PC-3 (cell line): ENCODE measurements around the gene FBLN5. TPM values are rescaled to one million over a fixed set of nuclear protein-coding genes. Genes with fewer than 3 reads are reported as not detected.
"Not testable (repeated sequence)": the region's sequence is repeated elsewhere in the genome, so short reads cannot be mapped to it uniquely, and the experiment has no call there.

Source experiments
- ATAC-seq: fragments of 200-7000 bp; cut with Tn5 transposase; 2 replicates; pipeline ENCODE4 v1.9.1; 2020; ENCODE audit warnings: mild to moderate bottlenecking, moderate library complexity
- BruUV-seq: library from RNA; stranded (reverse); fragments of 400-500 nt; replicated peaks from 2 replicates; lab custom pipeline; 2021; lab: Mats Ljungman, UMichigan
- CTCF ChIA-PET: fragments of 300-600 bp; sonication (Branson Sonifier 250); formaldehyde crosslinking; loops from one replicate; lab custom pipeline; 2022; ENCODE audit warnings: antibody characterized with exemption; lab: Charles Lee
- POLR2A ChIA-PET: fragments of 300-600 bp; sonication (Branson Sonifier 250); formaldehyde crosslinking; loops from one replicate; lab custom pipeline; 2022; ENCODE audit warnings: antibody characterized with exemption; ENCODE audit not compliant: unreplicated experiment; lab: Charles Lee
- DNase-seq: peaks from one replicate; pipeline ENCODE4 v3.0.0-alpha.2; 2015
- H2AFZ ChIP-seq: fragments of 300-600 bp; sonication (generic); 2 replicates; pipeline ENCODE4 v1.6.0; 2016; ENCODE audit warnings: antibody characterized with exemption, low read length
- H3F3A ChIP-seq: fragments of 300-600 bp; sonication (generic); one replicate; pipeline ENCODE4 v1.6.0; 2017; ENCODE audit warnings: antibody characterized with exemption, low read length, control low read depth, mild to moderate bottlenecking; ENCODE audit not compliant: unreplicated experiment
- H3K27ac ChIP-seq: fragments of 300-600 bp; sonication (generic); 2 replicates; pipeline ENCODE4 v1.5.1; 2016; ENCODE audit warnings: mild to moderate bottlenecking, low read length
- H3K27me3 ChIP-seq: fragments of 300-600 bp; sonication (generic); 2 replicates; pipeline ENCODE4 v1.6.1; 2016; ENCODE audit warnings: low read length, mixed read lengths
- H3K36me3 ChIP-seq: fragments of 300-600 bp; sonication (generic); 2 replicates; pipeline ENCODE4 v1.6.1; 2016; ENCODE audit warnings: low read depth, mixed run types, low read length, mixed read lengths
- H3K4me1 ChIP-seq: fragments of 300-600 bp; sonication (generic); 2 replicates; pipeline ENCODE4 v1.5.1; 2016; ENCODE audit warnings: low read length; ENCODE audit not compliant: insufficient read depth
- H3K4me2 ChIP-seq: fragments of 300-600 bp; sonication (generic); 2 replicates; pipeline ENCODE4 v1.6.0; 2016; ENCODE audit warnings: low read length
- H3K4me3 ChIP-seq: fragments of 300-600 bp; sonication (generic); 2 replicates; pipeline ENCODE4 v1.5.1; 2016; ENCODE audit warnings: mild to moderate bottlenecking, low read length, mixed read lengths
- H3K79me2 ChIP-seq: fragments of 300-600 bp; sonication (generic); 2 replicates; pipeline ENCODE4 v1.6.1; 2017; ENCODE audit warnings: low read length, mixed read lengths
- H3K9ac ChIP-seq: fragments of 300-600 bp; sonication (generic); 2 replicates; pipeline ENCODE4 v1.6.0; 2016; ENCODE audit warnings: mild to moderate bottlenecking, low read length
- H3K9me2 ChIP-seq: fragments of 300-600 bp; sonication (generic); replicated peaks from 2 replicates; pipeline ENCODE4 v1.6.1; 2016; ENCODE audit warnings: mixed run types, low read length, mixed read lengths
- H3K9me3 ChIP-seq: fragments of 300-600 bp; sonication (generic); 2 replicates; pipeline ENCODE4 v1.6.1; 2016; ENCODE audit warnings: low read length, mixed read lengths
- H4K20me1 ChIP-seq: fragments of 300-600 bp; sonication (generic); 2 replicates; pipeline ENCODE4 v1.6.1; 2016; ENCODE audit warnings: low read length, mixed read lengths
- EZH2 ChIP-seq: fragments of 300-600 bp; sonication (generic); IDR thresholded peaks from one replicate; pipeline ENCODE4 v1.6.1; 2017; ENCODE audit warnings: antibody characterized with exemption, mild to moderate bottlenecking, low read length; ENCODE audit not compliant: unreplicated experiment
- EZH2phosphoT487 ChIP-seq: fragments of 300-600 bp; sonication (generic); IDR thresholded peaks from 2 replicates; pipeline ENCODE4 v1.6.1; 2018; ENCODE audit warnings: mild to moderate bottlenecking, antibody characterized with exemption, low read length, borderline replicate concordance
- intact Hi-C: fragments of 100-400 bp; cut with micrococcal nuclease; formaldehyde crosslinking; loops from 2 replicates; pipeline ENCODE4 v1.9.0; 2023
- total RNA-seq: library from RNA; depleted of rRNA; stranded (reverse); fragments of >200 nt; gene quantifications from 2 replicates; pipeline ENCODE4 v1.2.3, GENCODE V29; 2014
- TF ChIP-seq, protein P1 (sequence below): fragments of 300-600 bp; sonication (generic); conservative IDR thresholded peaks from 2 replicates; pipeline ENCODE4 v1.5.1; 2017; ENCODE audit warnings: antibody characterized with exemption, low read depth, mild to moderate bottlenecking, low read length

The FBLN5 gene
- total RNA-seq, 1 experiment from 2014 or later = 0.58 TPM

- intact Hi-C loops = no loop called here
- DNase-seq = no peak
- Histone ChIP-seq H3K9me2 (no peaks in the 10 kb centered on the region), H3K27ac (no peak overlapping the region), H3K27me3 (peaks cover 60% of the 10 kb centered on the region), H3K9me3 (no peaks in the 10 kb centered on the region), H3K4me3 (no peak overlapping the region), H3K9ac (no peak overlapping the region), H4K20me1 (no peaks in the 10 kb centered on the region), H3K79me2 (no peaks in the 10 kb centered on the region), H3K4me1 (no peaks in the 10 kb centered on the region), H2AFZ (no peak overlapping the region), H3K36me3 (no peaks in the 10 kb centered on the region), H3K4me2 (no peak overlapping the region), H3F3A (no peaks in the 10 kb centered on the region)
- no peak for ATAC-seq
- no peak for TF ChIP-seq EZH2
- TF ChIP-seq EZH2phosphoT487 = no peak
- TF ChIP-seq, protein P1, sequence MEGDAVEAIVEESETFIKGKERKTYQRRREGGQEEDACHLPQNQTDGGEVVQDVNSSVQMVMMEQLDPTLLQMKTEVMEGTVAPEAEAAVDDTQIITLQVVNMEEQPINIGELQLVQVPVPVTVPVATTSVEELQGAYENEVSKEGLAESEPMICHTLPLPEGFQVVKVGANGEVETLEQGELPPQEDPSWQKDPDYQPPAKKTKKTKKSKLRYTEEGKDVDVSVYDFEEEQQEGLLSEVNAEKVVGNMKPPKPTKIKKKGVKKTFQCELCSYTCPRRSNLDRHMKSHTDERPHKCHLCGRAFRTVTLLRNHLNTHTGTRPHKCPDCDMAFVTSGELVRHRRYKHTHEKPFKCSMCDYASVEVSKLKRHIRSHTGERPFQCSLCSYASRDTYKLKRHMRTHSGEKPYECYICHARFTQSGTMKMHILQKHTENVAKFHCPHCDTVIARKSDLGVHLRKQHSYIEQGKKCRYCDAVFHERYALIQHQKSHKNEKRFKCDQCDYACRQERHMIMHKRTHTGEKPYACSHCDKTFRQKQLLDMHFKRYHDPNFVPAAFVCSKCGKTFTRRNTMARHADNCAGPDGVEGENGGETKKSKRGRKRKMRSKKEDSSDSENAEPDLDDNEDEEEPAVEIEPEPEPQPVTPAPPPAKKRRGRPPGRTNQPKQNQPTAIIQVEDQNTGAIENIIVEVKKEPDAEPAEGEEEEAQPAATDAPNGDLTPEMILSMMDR = no peak
- no TSS peak for BruUV-seq
- POLR2A ChIA-PET = no interaction called here
- CTCF ChIA-PET = no interaction called here
Observed at GRCh38 chr14:91848504-91849001, 98.9 kb downstream of the FBLN5 start.

DNA sequence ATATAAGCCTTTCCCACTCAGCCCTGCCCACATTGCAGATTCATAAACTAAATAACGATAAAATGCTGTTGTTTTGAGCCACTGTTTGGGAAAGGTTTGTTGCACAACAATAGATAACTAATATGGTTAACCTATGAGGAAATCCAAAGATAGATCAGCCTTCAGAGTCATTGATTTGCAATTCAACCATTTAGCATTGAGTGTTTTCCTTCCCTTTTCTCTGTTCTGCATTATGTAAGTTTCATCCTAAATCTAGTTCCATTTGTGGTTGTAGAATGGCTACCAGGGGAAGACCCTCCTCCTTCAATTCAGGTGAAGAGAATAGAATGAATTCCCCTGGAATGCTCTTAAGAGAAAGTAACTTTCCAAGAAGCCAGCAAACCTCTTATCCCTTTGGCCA is 99.8 kb downstream of the FBLN5 start:
- H3K79me2 ChIP-seq = no peaks in the 10 kb centered on the region
- ATAC-seq = no peak
- intact Hi-C loops = no loop called here
- no peaks in the 10 kb centered on the region for H3K36me3 ChIP-seq
- H3F3A ChIP-seq = no peaks in the 10 kb centered on the region
- no peak overlapping the region for H3K27ac ChIP-seq
- peaks cover 56% of the 10 kb centered on the region for H3K27me3 ChIP-seq
- no peak overlapping the region for H3K4me3 ChIP-seq
- H3K9me3 ChIP-seq = no peaks in the 10 kb centered on the region
- no peaks in the 10 kb centered on the region for H4K20me1 ChIP-seq
- DNase-seq = no peak
- no peak for TF ChIP-seq EZH2phosphoT487
- TF ChIP-seq EZH2 = no peak
- TF ChIP-seq, protein P1 = no peak
- H3K9ac ChIP-seq = no peak overlapping the region
- ChIA-PET CTCF (no interaction called here), POLR2A (no interaction called here)
- H3K4me1 ChIP-seq = no peaks in the 10 kb centered on the region
- H2AFZ ChIP-seq = no peak overlapping the region
- no TSS peak for BruUV-seq
- no peaks in the 10 kb centered on the region for H3K9me2 ChIP-seq
- H3K4me2 ChIP-seq = no peak overlapping the region

DNA sequence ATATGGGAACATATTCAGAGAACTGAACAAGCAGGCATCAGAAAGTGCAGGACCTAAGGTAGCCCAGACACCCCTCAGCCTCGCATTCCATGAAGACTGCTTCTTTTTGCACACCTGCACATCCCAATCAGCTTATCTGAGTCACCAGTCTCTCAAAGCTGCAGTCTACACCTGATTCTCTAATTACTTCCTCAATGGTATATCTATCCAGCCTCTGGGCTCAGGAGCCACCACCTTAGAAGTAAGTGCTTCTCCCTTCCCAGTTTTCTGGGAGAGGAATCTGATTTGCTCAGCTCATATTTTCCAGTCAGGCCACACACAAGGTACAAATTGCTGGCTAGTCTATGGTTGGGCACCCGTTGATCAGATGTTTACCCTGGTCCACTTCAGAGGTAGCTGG is 101.8 kb downstream of the FBLN5 start:
- intact Hi-C loops = no loop called here
- H4K20me1 ChIP-seq = no peaks in the 10 kb centered on the region
- no TSS peak for BruUV-seq
- ChIA-PET CTCF (no interaction called here), POLR2A (no interaction called here)
- no peak overlapping the region for H2AFZ ChIP-seq
- no peaks in the 10 kb centered on the region for H3K36me3 ChIP-seq
- peaks cover 40% of the 10 kb centered on the region for H3K27me3 ChIP-seq
- TF ChIP-seq EZH2phosphoT487 (no peak), EZH2 (no peak)
- TF ChIP-seq, protein P1 = no peak
- H3K4me1 ChIP-seq = no peaks in the 10 kb centered on the region
- no peak overlapping the region for H3K27ac ChIP-seq
- no peak overlapping the region for H3K4me3 ChIP-seq
- H3K9me2 ChIP-seq = no peaks in the 10 kb centered on the region
- H3F3A ChIP-seq = no peaks in the 10 kb centered on the region
- no peaks in the 10 kb centered on the region for H3K9me3 ChIP-seq
- H3K9ac ChIP-seq = no peak overlapping the region
- H3K79me2 ChIP-seq = no peaks in the 10 kb centered on the region
- DNase-seq (no peak), ATAC-seq (no peak)
- H3K4me2 ChIP-seq = no peak overlapping the region

DNA sequence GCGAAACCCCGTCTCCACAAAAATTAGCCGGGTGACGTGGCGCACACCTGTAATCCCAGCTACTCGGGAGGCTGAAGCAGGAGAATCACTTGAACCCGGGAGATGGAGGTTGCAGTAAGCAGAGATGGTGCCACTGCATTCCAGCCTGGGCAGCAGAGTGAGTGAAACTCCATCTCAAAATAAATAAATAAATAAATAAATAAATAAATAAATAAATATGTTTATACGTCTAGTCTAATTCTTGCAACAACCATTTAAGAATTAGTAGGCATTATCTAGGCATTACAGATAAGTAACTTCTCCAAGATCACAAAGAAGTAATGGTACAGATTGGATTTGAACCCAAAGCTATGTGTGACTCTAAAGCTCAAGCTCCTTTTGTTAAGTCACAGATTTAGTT is 102.4 kb downstream of the FBLN5 start:
- H3K27ac ChIP-seq, H3K4me2 ChIP-seq, DNase-seq, H3K9me2 ChIP-seq, H4K20me1 ChIP-seq, H3K9ac ChIP-seq, POLR2A ChIA-PET, ATAC-seq, H3K4me3 ChIP-seq, intact Hi-C loops, H3K4me1 ChIP-seq, H3K36me3 ChIP-seq, H3K9me3 ChIP-seq, H3F3A ChIP-seq, H2AFZ ChIP-seq, BruUV-seq, H3K79me2 ChIP-seq: not testable (repeated sequence)
- CTCF ChIA-PET = interaction anchor here (0.5 kb wide), 1 partner anchor 66 kb away, joined by 6 read pairs; no protein-coding TSS in a partner anchor
- peaks cover 40% of the 10 kb centered on the region for H3K27me3 ChIP-seq
